ENCODE results near the gene RFX1.
"Not testable (repeated sequence)": the region's sequence is repeated elsewhere in the genome, so short reads cannot be mapped to it uniquely, and the experiment has no call there.

The RFX1 gene

GRCh38 chr19:13974073-13974472 lies 32.0 kb downstream of the RFX1 start:
- no peak for DNase-seq
- no peak overlapping the region for H3K4me2 ChIP-seq (ENCODE audit: low read depth, low read length)

GRCh38 chr19:13973479-13973878 lies 32.6 kb downstream of the RFX1 start:
- DNase-seq; H3K4me2 ChIP-seq (ENCODE audit: low read depth, low read length); H3K79me2 ChIP-seq (ENCODE audit: low read length); H3K9me3 ChIP-seq (replicated peaks; ENCODE audit: insufficient read depth, low read length); H2AFZ ChIP-seq (ENCODE audit: low read length); H3K36me3 ChIP-seq (replicated peaks; ENCODE audit: insufficient read depth, low read length); H3K27ac ChIP-seq (ENCODE audit: low read length); H3K9me2 ChIP-seq (replicated peaks; ENCODE audit: insufficient read depth, low read length); H3K27me3 ChIP-seq (replicated peaks; ENCODE audit: insufficient read depth, low read length); H3F3A ChIP-seq (ENCODE audit: insufficient read depth, low read length); H4K20me1 ChIP-seq (ENCODE audit: insufficient read depth, low read length); H3K4me3 ChIP-seq (ENCODE audit: low read length); H3K4me1 ChIP-seq (ENCODE audit: low read length); H3K9ac ChIP-seq (ENCODE audit: low read length): not testable (repeated sequence)

More at GRCh38 chr19:13974073-13974472, 32.0 kb downstream of the RFX1 start:
- Histone ChIP-seq H3K27me3 (replicated peaks; ENCODE audit: insufficient read depth, low read length) (no peaks in the 10 kb centered on the region), H2AFZ (ENCODE audit: low read length) (no peak overlapping the region), H3K36me3 (replicated peaks; ENCODE audit: insufficient read depth, low read length) (no peaks in the 10 kb centered on the region), H3K4me3 (ENCODE audit: low read length) (no peak overlapping the region), H3F3A (ENCODE audit: insufficient read depth, low read length) (no peaks in the 10 kb centered on the region), H3K27ac (ENCODE audit: low read length) (no peak overlapping the region), H3K9me3 (replicated peaks; ENCODE audit: insufficient read depth, low read length) (no peaks in the 10 kb centered on the region), H4K20me1 (ENCODE audit: insufficient read depth, low read length) (no peaks in the 10 kb centered on the region), H3K9me2 (replicated peaks; ENCODE audit: insufficient read depth, low read length) (no peaks in the 10 kb centered on the region), H3K79me2 (ENCODE audit: low read length) (no peaks in the 10 kb centered on the region), H3K4me1 (ENCODE audit: low read length) (no peaks in the 10 kb centered on the region), H3K9ac (ENCODE audit: low read length) (no peak overlapping the region)
- no peak for TF ChIP-seq EZH2phosphoT487 (IDR thresholded peaks at IDR 0.05; ENCODE audit: low read length)
- no peak for TF ChIP-seq CTCF (IDR thresholded peaks at IDR 0.05; ENCODE audit: low read length)
- no peak for TF ChIP-seq EZH2 (optimal IDR thresholded peaks at IDR 0.05; ENCODE audit: low read depth, low read length)

GRCh38 chr19:13972368-13973155 lies 33.6 kb downstream of the RFX1 start:
- H3K4me2 ChIP-seq (ENCODE audit: low read depth, low read length) = no peak overlapping the region
- DNase-seq = no peak
- no peak overlapping the region for H3K4me3 ChIP-seq (ENCODE audit: low read length)
- H3K9me2 ChIP-seq (replicated peaks; ENCODE audit: insufficient read depth, low read length) = no peaks in the 10 kb centered on the region
- H4K20me1 ChIP-seq (ENCODE audit: insufficient read depth, low read length) = no peaks in the 10 kb centered on the region
- no peaks in the 10 kb centered on the region for H3K4me1 ChIP-seq (ENCODE audit: low read length)
- H3K9me3 ChIP-seq (replicated peaks; ENCODE audit: insufficient read depth, low read length) = no peaks in the 10 kb centered on the region
- no peaks in the 10 kb centered on the region for H3K27me3 ChIP-seq (replicated peaks; ENCODE audit: insufficient read depth, low read length)
- no peaks in the 10 kb centered on the region for H3K36me3 ChIP-seq (replicated peaks; ENCODE audit: insufficient read depth, low read length)
- no peak overlapping the region for H2AFZ ChIP-seq (ENCODE audit: low read length)
- no peak for TF ChIP-seq EZH2 (optimal IDR thresholded peaks at IDR 0.05; ENCODE audit: low read depth, low read length)
- no peak for TF ChIP-seq CTCF (IDR thresholded peaks at IDR 0.05; ENCODE audit: low read length)
- no peak for TF ChIP-seq EZH2phosphoT487 (IDR thresholded peaks at IDR 0.05; ENCODE audit: low read length)
- no peak overlapping the region for H3K9ac ChIP-seq (ENCODE audit: low read length)
- no peak overlapping the region for H3K27ac ChIP-seq (ENCODE audit: low read length)
- H3K79me2 ChIP-seq (ENCODE audit: low read length) = no peaks in the 10 kb centered on the region
- H3F3A ChIP-seq (ENCODE audit: insufficient read depth, low read length) = no peaks in the 10 kb centered on the region

- H3F3A ChIP-seq (ENCODE audit: insufficient read depth, low read length); H3K27ac ChIP-seq (ENCODE audit: low read length); H3K4me3 ChIP-seq (ENCODE audit: low read length); H3K79me2 ChIP-seq (ENCODE audit: low read length); H2AFZ ChIP-seq (ENCODE audit: low read length); DNase-seq; H3K4me2 ChIP-seq (ENCODE audit: low read depth, low read length); H3K27me3 ChIP-seq (replicated peaks; ENCODE audit: insufficient read depth, low read length); H3K9ac ChIP-seq (ENCODE audit: low read length); H4K20me1 ChIP-seq (ENCODE audit: insufficient read depth, low read length); H3K9me3 ChIP-seq (replicated peaks; ENCODE audit: insufficient read depth, low read length); H3K9me2 ChIP-seq (replicated peaks; ENCODE audit: insufficient read depth, low read length); H3K36me3 ChIP-seq (replicated peaks; ENCODE audit: insufficient read depth, low read length); H3K4me1 ChIP-seq (ENCODE audit: low read length): not testable (repeated sequence)
These were observed 34.3 kb downstream of the RFX1 start for GRCh38 chr19:13971868-13972267.

Measured in MM.1S (cell line).